GM19397 (cell line): Measurements from ENCODE around the gene COPS4.
A peak's percentile ranks its signal among the peaks of the same experiment; 100 is the strongest.
"Not testable (repeated sequence)": the region's sequence is repeated elsewhere in the genome, so short reads cannot be mapped to it uniquely, and the experiment has no call there.

ENCODE experiments used
- ATAC-seq: cut with Tn5 transposase; IDR thresholded peaks from one replicate; pipeline ENCODE4 v1.9.1; 2021; ENCODE audit warnings: mild to moderate bottlenecking, moderate library complexity; ENCODE audit not compliant: unreplicated experiment

Gene COPS4

DNA sequence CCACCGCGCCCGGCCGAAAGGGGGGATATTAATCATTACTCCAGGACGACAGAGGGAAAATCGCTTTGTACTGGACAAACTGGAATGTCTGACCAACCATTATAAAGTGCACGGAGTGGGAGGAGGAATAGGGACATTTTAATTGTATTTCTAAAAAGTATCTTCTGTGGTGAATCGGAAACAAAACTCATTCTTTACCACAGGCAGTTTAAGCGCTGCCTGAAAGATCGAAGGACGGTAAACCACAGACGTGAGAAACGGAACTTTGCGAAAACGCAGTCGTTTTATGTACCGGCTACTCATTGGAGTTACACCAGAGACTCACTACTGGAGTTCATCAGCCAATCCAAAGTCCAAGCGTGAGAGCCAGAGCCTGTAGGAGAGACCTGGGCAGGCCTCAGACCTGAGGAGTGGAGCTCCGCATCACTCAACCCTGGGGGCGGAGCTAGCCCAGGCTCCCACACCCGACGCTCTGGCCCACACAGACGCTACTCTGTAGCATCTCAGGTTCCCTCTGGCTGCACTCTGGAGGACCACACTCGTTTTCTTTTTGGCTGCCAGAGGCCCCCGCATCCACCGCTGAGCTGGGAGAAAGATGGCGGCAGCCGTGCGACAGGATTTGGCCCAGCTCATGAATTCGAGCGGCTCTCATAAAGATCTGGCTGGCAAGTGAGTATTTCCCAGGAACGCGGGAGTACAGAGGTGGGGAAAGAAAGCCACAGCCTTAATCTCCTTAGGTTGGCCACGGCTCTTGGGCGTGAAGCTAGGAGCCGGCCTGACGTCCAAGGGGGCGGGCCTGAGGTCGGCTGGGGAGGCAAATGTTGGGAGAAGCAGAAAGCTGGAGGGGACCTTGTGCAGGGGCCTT, at the start of gene COPS4:
TSS of gene COPS4 (plus strand) at position 554 of the 865 bp plus-strand sequence. CDS start at position 596, 42 bp downstream.
- ATAC-seq, result peak; percentile 100

- not testable (repeated sequence) for ATAC-seq
Observed at GRCh38 chr4:82987519-82987918, 47.5 kb upstream of the COPS4 start.

DNA sequence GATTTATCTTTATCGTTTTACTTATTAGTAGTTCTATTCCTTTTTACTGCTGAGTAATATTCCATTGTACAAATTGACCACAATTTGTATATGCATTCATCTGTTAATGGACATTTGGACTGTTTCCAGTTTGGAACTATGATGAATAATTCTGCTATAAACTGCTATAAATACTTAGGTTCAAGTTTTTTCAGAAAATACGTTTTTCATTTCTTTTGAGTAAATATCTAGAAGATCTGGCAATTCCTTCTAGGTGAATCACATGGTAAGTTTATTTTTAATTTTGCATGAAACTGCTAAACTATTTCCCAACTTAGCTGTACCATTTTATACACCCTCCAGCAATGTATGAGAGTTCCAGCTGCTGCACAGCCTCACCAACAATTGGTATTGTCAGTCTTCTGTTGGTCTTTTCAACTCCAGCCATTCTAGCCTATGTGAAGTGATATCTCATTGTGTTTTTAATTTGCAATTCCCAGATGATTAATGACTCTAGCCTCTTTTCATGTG, 46.6 kb upstream of the COPS4 start:
- ATAC-seq, result no peak

DNA sequence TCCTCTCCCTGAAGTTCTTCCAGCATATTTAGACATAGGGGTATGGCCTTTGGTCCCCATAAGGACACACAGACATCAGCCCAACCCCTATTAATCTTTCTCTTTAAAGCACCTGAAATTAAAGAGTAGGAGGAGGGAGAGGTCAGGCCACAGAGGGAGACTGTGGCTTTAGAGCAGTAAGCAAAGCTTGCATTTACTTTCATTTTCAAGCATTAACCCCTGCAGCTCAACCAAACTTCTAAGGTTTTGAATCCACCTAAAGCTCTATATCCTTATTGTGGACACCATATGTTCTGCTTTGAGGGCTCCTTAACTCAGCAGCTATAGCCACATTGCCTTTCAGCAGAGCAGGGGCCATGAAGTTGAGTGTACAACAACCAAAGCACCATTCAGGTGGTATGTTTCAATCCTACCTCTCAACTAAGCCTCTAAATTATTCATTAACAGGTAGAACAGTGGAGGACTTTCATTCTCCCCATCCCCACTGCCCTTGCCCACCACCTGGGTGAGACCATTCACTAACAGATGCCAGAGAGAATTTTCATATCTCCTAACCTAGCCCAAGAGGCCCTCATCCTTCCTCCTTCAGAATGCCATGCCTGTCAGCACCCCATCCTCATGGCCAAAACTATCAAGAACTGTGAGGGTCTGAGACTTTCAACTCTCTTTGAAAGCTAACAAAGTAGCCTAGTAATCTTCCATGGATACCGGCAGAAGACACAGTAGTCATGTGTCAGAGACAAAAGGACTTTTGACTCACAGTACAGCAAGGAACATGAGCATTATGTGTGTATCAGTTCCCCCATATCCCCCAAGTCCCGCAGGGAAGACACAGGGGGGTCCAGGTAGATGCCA, 45.2 kb upstream of the COPS4 start:
- ATAC-seq, result peak; percentile 91

- no peak for ATAC-seq
Observed at GRCh38 chr4:82994834-82995233, 40.1 kb upstream of the COPS4 start.

DNA sequence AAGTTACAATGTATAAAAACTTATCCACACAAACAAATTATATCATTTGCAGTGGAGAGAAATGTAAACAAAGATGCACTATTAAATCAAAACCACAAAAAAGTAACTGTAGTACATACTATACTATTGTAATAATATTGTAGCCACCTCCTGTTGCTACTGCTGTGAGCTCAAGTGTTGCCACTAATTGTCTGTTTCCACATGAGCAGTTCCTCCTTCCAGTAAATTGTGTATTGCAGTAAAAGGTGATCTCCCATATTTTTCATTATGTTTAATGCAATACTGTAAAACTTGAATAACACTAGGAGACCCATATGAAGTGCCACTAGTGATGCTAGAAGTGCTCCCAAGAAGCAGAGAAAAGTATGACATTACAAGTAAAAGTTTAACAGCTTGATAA, 36.1 kb upstream of the COPS4 start:
- ATAC-seq, result no peak

DNA sequence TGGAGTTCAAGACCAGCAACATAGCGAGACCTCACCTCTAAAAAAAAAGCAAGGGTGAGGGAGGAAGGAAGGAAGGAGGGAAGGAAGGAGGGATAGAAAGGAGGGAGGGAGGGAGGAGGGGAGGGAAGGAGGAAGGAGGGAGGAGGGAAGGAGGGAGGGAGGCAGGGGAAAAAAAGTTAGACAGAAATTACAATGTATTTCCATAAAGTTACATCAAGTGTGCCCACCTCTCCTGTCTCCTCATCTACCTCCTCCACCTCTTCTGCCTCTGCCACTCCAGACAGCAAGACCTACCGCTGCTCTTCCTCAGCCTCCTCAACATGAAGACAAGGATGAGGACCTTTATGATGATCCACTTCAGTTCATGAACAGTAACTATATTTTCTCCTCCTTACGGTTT, 32.7 kb upstream of the COPS4 start:
- no peak for ATAC-seq

DNA sequence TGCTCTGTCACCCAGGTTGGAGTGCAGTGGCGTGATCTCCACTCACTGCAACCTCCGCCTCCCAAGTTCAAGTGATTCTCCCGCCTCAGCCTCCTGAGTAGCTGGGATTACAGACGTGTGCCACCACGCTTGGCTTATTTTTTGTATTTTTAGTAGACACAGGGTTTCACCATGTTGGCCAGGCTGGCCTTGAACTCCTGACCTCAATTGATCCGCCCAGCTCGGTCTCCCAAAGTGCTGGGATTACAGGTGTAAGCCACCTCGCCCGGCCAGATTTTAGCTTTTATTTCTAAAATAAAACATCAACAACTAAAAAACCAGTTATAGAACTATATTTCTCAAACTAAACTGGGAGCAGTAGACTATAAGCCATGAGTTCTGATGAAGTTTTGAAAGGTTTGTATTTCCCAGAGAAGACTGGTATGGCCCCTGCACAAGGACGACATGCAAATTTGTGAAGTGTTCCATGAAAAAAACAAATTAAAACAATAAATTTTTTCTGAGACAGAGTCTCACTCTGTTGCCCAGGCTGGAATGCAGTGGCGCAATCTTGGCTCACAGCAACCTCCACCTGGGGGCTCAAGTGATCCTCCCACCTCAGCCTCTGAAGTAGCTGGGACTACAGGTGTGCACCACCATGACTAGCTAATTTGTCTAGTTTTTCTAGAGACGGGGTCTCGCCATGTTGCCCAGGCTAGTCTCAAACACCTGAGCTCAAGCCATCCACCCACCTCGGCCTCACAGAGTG, 31.8 kb upstream of the COPS4 start:
- ATAC-seq, result not testable (repeated sequence)

DNA sequence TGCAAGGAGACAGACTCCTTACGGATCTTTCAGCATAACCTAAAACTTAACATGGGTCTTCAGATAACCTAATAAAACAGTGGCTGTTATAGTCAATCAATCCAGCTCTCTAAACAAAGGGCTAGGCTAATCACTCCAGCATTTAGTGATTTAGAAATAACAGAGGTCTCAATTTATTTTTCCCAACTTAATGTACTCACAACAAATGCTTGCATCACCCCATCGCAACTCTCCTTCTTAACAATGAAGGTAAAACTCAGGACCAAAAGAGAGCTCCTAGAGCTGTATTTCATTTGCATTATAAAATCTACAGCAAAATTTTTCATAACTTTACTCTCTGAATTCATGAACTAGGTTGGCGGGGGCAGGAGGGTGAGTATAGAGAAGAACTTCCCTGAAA, 25.5 kb upstream of the COPS4 start:
- ATAC-seq, result no peak

- ATAC-seq, result no peak
Observed at GRCh38 chr4:83010111-83010521, 24.9 kb upstream of the COPS4 start.

- peak; percentile 48 for ATAC-seq
Observed at GRCh38 chr4:83010522-83011318, 24.3 kb upstream of the COPS4 start, which contains the start of gene LIN54. Gene LIN54 (minus strand): TSS chr4:83010823. CDS start chr4:82984844, 25,979 bp downstream.

DNA sequence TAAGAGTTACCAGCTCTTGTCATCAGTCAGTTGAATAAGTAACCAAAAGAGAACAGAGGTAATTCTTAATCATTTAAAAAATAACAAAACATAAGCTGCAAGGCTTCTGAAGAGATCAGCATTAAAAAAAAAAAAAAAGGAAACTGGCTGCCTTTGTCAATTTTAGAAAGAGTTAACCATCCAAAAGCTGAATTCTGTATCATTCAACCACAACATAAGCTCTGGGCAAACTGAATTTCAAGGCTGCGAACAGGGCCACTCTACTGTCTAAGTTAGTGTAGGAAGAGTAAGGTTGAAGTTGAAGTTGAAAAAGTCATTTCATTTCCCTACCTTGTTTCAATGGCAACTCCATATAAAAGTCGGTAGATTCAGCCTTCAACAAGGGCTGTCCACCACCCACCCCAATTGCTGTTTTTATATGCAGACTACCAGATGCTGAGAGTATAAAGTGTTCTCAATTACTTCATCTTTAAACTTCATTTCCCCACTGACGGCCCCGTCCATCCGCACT, 23.2 kb upstream of the COPS4 start:
- no peak for ATAC-seq

DNA sequence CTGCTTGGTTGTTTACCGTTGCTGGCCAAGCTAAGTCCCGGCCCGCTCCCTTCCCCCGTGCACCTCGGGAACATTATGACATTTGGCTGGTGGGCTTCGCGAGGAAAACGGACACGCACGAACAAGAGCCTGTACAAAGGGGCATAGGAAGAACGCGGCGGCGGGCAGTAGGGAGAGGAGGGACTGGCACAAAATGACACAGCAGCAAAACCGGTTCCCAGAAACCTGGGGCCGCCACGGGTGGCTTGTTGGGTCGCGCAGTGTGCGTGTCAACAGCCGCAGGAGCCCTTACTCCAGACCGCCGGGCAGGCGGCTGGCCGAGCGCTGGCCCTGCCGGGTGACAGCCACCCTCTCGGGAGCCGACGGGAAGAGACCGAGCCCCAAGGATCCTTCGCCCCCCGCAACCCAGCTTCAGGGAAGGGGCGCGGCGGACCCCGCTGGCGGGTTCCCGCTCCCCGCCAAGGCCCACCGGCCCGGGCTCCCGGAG, 22.7 kb upstream of the COPS4 start:
- peak; percentile 13 for ATAC-seq

GRCh38 chr4:83012687-83013419, 22.1 kb upstream of the COPS4 start:
- peak; percentile 84 for ATAC-seq

- ATAC-seq, result no peak
Observed at GRCh38 chr4:83013420-83013867, 21.5 kb upstream of the COPS4 start.

GRCh38 chr4:83013902-83014301, 21.1 kb upstream of the COPS4 start:
- no peak for ATAC-seq

DNA sequence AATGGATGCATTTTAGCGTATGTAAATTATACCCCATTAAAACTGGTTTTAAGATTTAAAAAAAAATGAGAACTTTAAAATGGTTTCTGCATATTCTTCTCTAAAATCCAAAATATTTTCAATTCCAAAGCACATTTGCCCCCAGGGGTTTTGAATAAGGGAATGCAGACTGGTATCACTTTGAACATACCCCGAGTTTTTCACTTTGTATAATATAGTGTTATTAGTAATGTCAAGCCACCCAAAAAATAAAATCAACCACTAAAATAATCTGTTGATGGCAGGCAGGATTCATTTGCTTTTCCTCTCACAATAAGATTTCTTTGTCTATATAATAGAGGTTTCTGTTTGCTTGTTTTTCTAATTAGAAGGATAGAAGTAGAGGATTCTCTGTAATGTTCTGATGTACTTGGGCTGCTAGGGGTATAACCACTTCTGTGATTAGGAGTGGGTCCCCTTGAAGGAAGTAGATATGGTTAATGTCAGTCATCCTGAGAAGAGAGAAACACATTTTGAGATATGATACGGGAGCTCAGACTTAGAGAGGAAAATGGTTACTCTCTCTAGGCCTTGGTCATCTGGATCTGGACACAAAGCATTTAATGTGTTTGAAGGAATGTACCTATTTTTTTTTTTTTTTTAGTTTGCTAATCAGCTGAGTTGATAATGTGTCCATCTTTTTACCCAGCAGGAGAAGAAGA, 15.0 kb upstream of the COPS4 start:
- ATAC-seq, result no peak
